A549 (cell line): ENCODE results near the gene MAMLD1. TPM values are rescaled to one million over a fixed set of nuclear protein-coding genes. Genes with fewer than 3 reads are reported as not detected.

ENCODE experiments used
- ATAC-seq, 2 experiments: fragments of 200-7000 bp in 1 of 2; fragments of >200 bp in 1 of 2; cut with Nextera tagmentation in 1 of 2; cut with Tn5 transposase in 1 of 2; 3 replicates each; pipeline versions ENCODE4 v1.8.0 to v1.9.1; 2018 to 2020; ENCODE audit warnings: mild to moderate bottlenecking in 1 of 2, moderate library complexity in 1 of 2
- CTCF ChIA-PET: fragments of 300-600 bp; sonication (Branson Sonifier 250); formaldehyde crosslinking; extraction: SDS; loops from one replicate; lab custom pipeline; 2021; ENCODE audit warnings: antibody characterized with exemption, inconsistent platforms; lab: Yijun Ruan, JAX
- POLR2A ChIA-PET: fragments of 350-600 bp; formaldehyde crosslinking; extraction: SDS; loops from one replicate; lab custom pipeline; 2021; ENCODE audit warnings: antibody characterized with exemption, inconsistent platforms; lab: Yijun Ruan, JAX
- DNase-seq, 2 experiments: peaks; one replicate each; pipeline versions ENCODE4 v3.0.0 to v3.0.0-alpha.2; 2011 to 2016; ENCODE audit warnings: low read depth in 1 of 2, low spot score in 1 of 2
- FAIRE-seq: peaks from 2 replicates; lab custom pipeline; 2011; peaks lifted over from hg19 to GRCh38; lab: Jason Lieb, UNC
- H3K27ac ChIP-seq, 2 experiments: fragments of >200 bp; sonication (Bioruptor Twin); formaldehyde crosslinking; 3 replicates each; pipeline ENCODE4 v1.5.1; 2016 to 2017
- H3K4me1 ChIP-seq: fragments of >200 bp; sonication (Bioruptor Twin); formaldehyde crosslinking; 3 replicates; pipeline ENCODE4 v1.6.1; 2016
- H3K4me2 ChIP-seq: fragments of >200 bp; sonication (Bioruptor Twin); formaldehyde crosslinking; 3 replicates; pipeline ENCODE4 v1.6.1; 2016
- H3K4me3 ChIP-seq: fragments of >200 bp; sonication (Bioruptor Twin); formaldehyde crosslinking; 3 replicates; pipeline ENCODE4 v1.5.1; 2016
- H3K9me3 ChIP-seq: fragments of >200 bp; sonication (Bioruptor Twin); formaldehyde crosslinking; 3 replicates; pipeline ENCODE4 v1.6.1; 2016
- BHLHE40 ChIP-seq: IDR thresholded peaks from 2 replicates; pipeline ENCODE4 v1.6.1; 2012; ENCODE audit warnings: low read depth, low read length, inconsistent platforms
- CBX2 ChIP-seq: fragments of 200-600 bp; sonication (generic); IDR thresholded peaks from 2 replicates; pipeline ENCODE4 v1.6.1; 2016; ENCODE audit warnings: low read depth, mild to moderate bottlenecking, borderline replicate concordance
- CEBPB ChIP-seq, 2 experiments: fragments of >200 bp in 1 of 2; sonication (Bioruptor Twin) in 1 of 2; formaldehyde crosslinking in 1 of 2; IDR thresholded peaks; 2 replicates each; pipeline ENCODE4 v1.6.1; 2012 to 2016
- CHD2 ChIP-seq: fragments of 150-350 bp; IDR thresholded peaks from 2 replicates; pipeline ENCODE4 v1.6.1; 2014; ENCODE audit warnings: low read length; ENCODE audit not compliant: partially characterized antibody
- CHD4 ChIP-seq: fragments of 200-600 bp; sonication (generic); IDR thresholded peaks from 2 replicates; pipeline ENCODE4 v1.6.1; 2016; ENCODE audit warnings: antibody characterized with exemption, mild to moderate bottlenecking, borderline replicate concordance
- CTCF ChIP-seq: fragments of >200 bp; sonication (Bioruptor Twin); formaldehyde crosslinking; IDR thresholded peaks from 3 replicates; pipeline ENCODE4 v1.5.1; 2016
- EHF ChIP-seq: fragments of 250-450 bp; sonication (Bioruptor Pico); IDR thresholded peaks from 2 replicates; pipeline ENCODE4 v1.5.0; 2020; ENCODE audit warnings: mild to moderate bottlenecking
- EP300 ChIP-seq, 2 experiments: fragments of >200 bp; sonication (Bioruptor Twin); formaldehyde crosslinking; IDR thresholded peaks; 2 replicates in 1 of 2; 3 replicates in 1 of 2; pipeline ENCODE4 v1.6.1; 2016 to 2017
- FOSB ChIP-seq: fragments of 250-450 bp; sonication (Bioruptor Pico); IDR thresholded peaks from 2 replicates; pipeline ENCODE4 v1.5.0; 2020; ENCODE audit warnings: mild to moderate bottlenecking, moderate library complexity
- FOSL2 ChIP-seq, 2 experiments: fragments of 450-650 bp in 1 of 2; fragments of >200 bp in 1 of 2; sonication (Bioruptor Twin) in 1 of 2; formaldehyde crosslinking; IDR thresholded peaks; 2 replicates each; pipeline versions ENCODE4 v1.5.0 to v1.6.1; 2016 to 2020; ENCODE audit warnings: mild to moderate bottlenecking in 1 of 2, moderate library complexity in 1 of 2
- FOXS1 ChIP-seq: fragments of 250-450 bp; sonication (Bioruptor Pico); IDR thresholded peaks from 2 replicates; pipeline ENCODE4 v1.5.0; 2020; ENCODE audit warnings: mild to moderate bottlenecking, moderate library complexity
- HDAC2 ChIP-seq: fragments of 200-600 bp; sonication (generic); IDR thresholded peaks from 2 replicates; pipeline ENCODE4 v1.6.1; 2016
- HOXA7 ChIP-seq: fragments of 250-450 bp; sonication (Bioruptor Pico); IDR thresholded peaks from 2 replicates; pipeline ENCODE4 v1.5.0; 2020; ENCODE audit warnings: mild to moderate bottlenecking, moderate library complexity
- HOXB13 ChIP-seq: fragments of 250-450 bp; sonication (Bioruptor Pico); IDR thresholded peaks from 2 replicates; pipeline ENCODE4 v1.5.0; 2020; ENCODE audit warnings: low read depth, mild to moderate bottlenecking, moderate library complexity
- HOXB5 ChIP-seq: fragments of 250-450 bp; sonication (Bioruptor Pico); IDR thresholded peaks from 2 replicates; pipeline ENCODE4 v1.5.0; 2020; ENCODE audit warnings: mild to moderate bottlenecking, moderate library complexity
- JUN ChIP-seq, 2 experiments: fragments of >200 bp; sonication (Bioruptor Twin); formaldehyde crosslinking; IDR thresholded peaks; 2 replicates in 1 of 2; 3 replicates in 1 of 2; pipeline ENCODE4 v1.6.1; 2016 to 2017
- KDM5A ChIP-seq: fragments of 200-600 bp; sonication (generic); IDR thresholded peaks from 2 replicates; pipeline ENCODE4 v1.6.1; 2016; ENCODE audit warnings: antibody characterized with exemption, mild to moderate bottlenecking
- MAX ChIP-seq: IDR thresholded peaks from 2 replicates; pipeline ENCODE4 v1.6.1; 2012
- NFE2L2 ChIP-seq: fragments of 150-350 bp; conservative IDR thresholded peaks from 2 replicates; pipeline ENCODE4 v1.6.1; 2014; ENCODE audit warnings: low read length
- POLR2A ChIP-seq: IDR thresholded peaks from 2 replicates; pipeline ENCODE4 v1.6.1; 2012; ENCODE audit warnings: mild to moderate bottlenecking, low read length
- RAD21 ChIP-seq, 2 experiments: fragments of >200 bp in 1 of 2; sonication (Bioruptor Twin) in 1 of 2; formaldehyde crosslinking in 1 of 2; IDR thresholded peaks in 1 of 2; conservative IDR thresholded peaks in 1 of 2; 2 replicates in 1 of 2; 3 replicates in 1 of 2; pipeline ENCODE4 v1.6.1; 2012 to 2018; ENCODE audit warnings: inconsistent platforms in 1 of 2
- RNF2 ChIP-seq: fragments of 200-600 bp; sonication (generic); IDR thresholded peaks from 2 replicates; pipeline ENCODE4 v1.6.1; 2016; ENCODE audit warnings: low read depth, mild to moderate bottlenecking, antibody characterized with exemption, moderate library complexity, borderline replicate concordance
- SMC3 ChIP-seq: fragments of >200 bp; sonication (Bioruptor Twin); formaldehyde crosslinking; IDR thresholded peaks from 3 replicates; pipeline ENCODE4 v1.6.1; 2018; ENCODE audit warnings: inconsistent platforms
- SREBF2 ChIP-seq: fragments of 450-650 bp; IDR thresholded peaks from 2 replicates; pipeline ENCODE4 v1.6.1; 2014; ENCODE audit warnings: mild to moderate bottlenecking, moderate library complexity
- TP53 ChIP-seq: fragments of 250-450 bp; sonication (Bioruptor Pico); IDR thresholded peaks from 2 replicates; pipeline ENCODE4 v1.5.0; 2021; ENCODE audit warnings: mild to moderate bottlenecking, moderate library complexity
- USF2 ChIP-seq: fragments of 450-650 bp; IDR thresholded peaks from 2 replicates; pipeline ENCODE4 v1.6.1; 2014; ENCODE audit warnings: antibody characterized with exemption
- ZC3H11A ChIP-seq: fragments of 450-650 bp; IDR thresholded peaks from 2 replicates; pipeline ENCODE4 v1.6.1; 2014; ENCODE audit warnings: antibody characterized with exemption, mild to moderate bottlenecking
- ZFP36 ChIP-seq: fragments of 450-650 bp; IDR thresholded peaks from 2 replicates; pipeline ENCODE4 v1.6.1; 2014; ENCODE audit warnings: borderline replicate concordance; ENCODE audit not compliant: partially characterized antibody
- WGBS: methylation state at CpG from one replicate; pipeline ENCODE4 v1.1.6; 2017; ENCODE audit errors: missing lambda C conversion rate; 5-methylcytosine and 5-hydroxymethylcytosine counted together
- polyA plus RNA-seq, 4 experiments: library from polyadenylated mRNA; depleted of rRNA in 3 of 4; stranded (reverse); fragments of >200 nt; fragmentation: RNase III in 1 of 4; extraction: RNeasy Plus Mini Kit Qiagen cat#74134 plus additional on column Dnase treatment in 1 of 4; gene quantifications; 2 replicates in 3 of 4; 3 replicates in 1 of 4; pipeline ENCODE4 v1.2.3, GENCODE V29; 2011 to 2017

Gene MAMLD1
- polyA plus RNA-seq, 2 of the 4 experiments (the other 2 are of a cell fraction): 1.2 to 2.3 TPM

- CTCF ChIA-PET: no interaction called here
- no peak overlapping the region for H3K4me3 ChIP-seq
- H3K4me2 ChIP-seq: no peak overlapping the region
- DNase-seq (no peak), ATAC-seq (no peak), FAIRE-seq (no peak)
- no peaks in the 10 kb centered on the region for H3K9me3 ChIP-seq
- WGBS: 53% methylated on average over 2 of the region's 2 CpGs
- POLR2A ChIA-PET: no interaction called here
- TF ChIP-seq USF2 (no peak), NFE2L2 (no peak), POLR2A (no peak), FOSL2 (IDR thresholded peaks at IDR 0.05) (no peak), FOSL2 (CRISPR knock-in tag; IDR thresholded peaks at IDR 0.05) (no peak), CBX2 (no peak), CHD2 (no peak), CHD4 (no peak), TP53 (no peak), HDAC2 (no peak), CTCF (no peak), KDM5A (no peak), HOXB13 (CRISPR knock-in tag) (no peak), FOSB (CRISPR knock-in tag) (no peak), HOXB5 (no peak), BHLHE40 (no peak)
- no peak overlapping the region for H3K27ac ChIP-seq
- H3K4me1 ChIP-seq: no peaks in the 10 kb centered on the region
These were observed 48.5 kb downstream of the MAMLD1 start for GRCh38 chrX:150411656-150412055.

- ChIA-PET POLR2A (no interaction called here), CTCF (no interaction called here)
- FAIRE-seq (no peak), ATAC-seq (no peak), DNase-seq (no peak)
- H3K4me2 ChIP-seq: no peak overlapping the region
- TF ChIP-seq CEBPB (IDR thresholded peaks at IDR 0.05) (peak; percentile 66 to 76; a peak in 3 of 4 replicates), FOSB (CRISPR knock-in tag) (no peak)
- no peak overlapping the region for H3K4me3 ChIP-seq
- 80% methylated on average over 2 of the region's 2 CpGs for WGBS
- no peaks in the 10 kb centered on the region for H3K4me1 ChIP-seq
- no peaks in the 10 kb centered on the region for H3K9me3 ChIP-seq
- H3K27ac ChIP-seq: no peak overlapping the region
These were observed 51.1 kb downstream of the MAMLD1 start for GRCh38 chrX:150414228-150414627.

- Histone ChIP-seq H3K4me1 (no peaks in the 10 kb centered on the region), H3K4me3 (no peak overlapping the region), H3K9me3 (no peaks in the 10 kb centered on the region), H3K27ac (no peak overlapping the region), H3K4me2 (no peak overlapping the region)
- no peak for FAIRE-seq
- ChIA-PET POLR2A (no interaction called here), CTCF (no interaction called here)
- WGBS: 91% methylated on average over 6 of the region's 6 CpGs
- DNase-seq: no peak
- TF ChIP-seq FOXS1 (CRISPR knock-in tag): no peak
- TF ChIP-seq SREBF2: no peak
- no peak for TF ChIP-seq KDM5A
- no peak for TF ChIP-seq JUN (IDR thresholded peaks at IDR 0.05)
- no peak for TF ChIP-seq HOXB5
- no peak for TF ChIP-seq EHF (CRISPR knock-in tag)
- no peak for TF ChIP-seq SMC3
- no peak for TF ChIP-seq HOXA7 (CRISPR knock-in tag)
- TF ChIP-seq ZFP36: no peak
- no peak for TF ChIP-seq MAX
- TF ChIP-seq ZC3H11A: no peak
- TF ChIP-seq NFE2L2: no peak
- TF ChIP-seq RNF2: no peak
- no peak for TF ChIP-seq EP300 (IDR thresholded peaks at IDR 0.05)
- TF ChIP-seq RAD21 (conservative IDR thresholded peaks at IDR 0.05 in 1 of 2, IDR thresholded peaks at IDR 0.05 in 1 of 2): no peak
- no peak for ATAC-seq
These were observed 53.4 kb downstream of the MAMLD1 start for GRCh38 chrX:150416469-150416868.
